Activated CD8-positive, alpha-beta T cell treated with anti-CD3 and anti-CD28 coated beads, Interleukin-2, amount 10 ng/mL, durations not matched to agents 7 days and 5 days (primary cell): Measurements from ENCODE around the gene ROBO2. TPM values are rescaled to one million over a fixed set of nuclear protein-coding genes. Genes with fewer than 3 reads are reported as not detected.

Experiments
- ATAC-seq: fragments of 150-1000 bp; cut with Tn5 transposase; one replicate; pipeline ENCODE4 v1.10.0; 2021; ENCODE audit warnings: moderate library complexity
- CTCF ChIA-PET: fragments of 350-600 bp; sonication (Branson Sonifier 250); formaldehyde crosslinking; loops from one replicate; lab custom pipeline; 2021; ENCODE audit warnings: antibody characterized with exemption; lab: Charles Lee
- POLR2A ChIA-PET: fragments of 350-600 bp; sonication (Branson Sonifier 250); formaldehyde crosslinking; loops from one replicate; lab custom pipeline; 2021; ENCODE audit warnings: antibody characterized with exemption; lab: Charles Lee
- DNase-seq: peaks from one replicate; pipeline ENCODE4 v3.0.0-alpha.2; 2020
- H3K27ac Mint-ChIP-seq: one replicate; pipeline ENCODE4 v1.8.0; 2021; ENCODE audit warnings: mild to moderate bottlenecking, mixed read lengths
- H3K27me3 Mint-ChIP-seq: one replicate; pipeline ENCODE4 v1.8.0; 2021; ENCODE audit warnings: low read depth, mixed read lengths
- H3K36me3 Mint-ChIP-seq: one replicate; pipeline ENCODE4 v1.8.0; 2021; ENCODE audit warnings: low read depth, mixed read lengths
- H3K4me1 Mint-ChIP-seq: one replicate; pipeline ENCODE4 v1.8.0; 2021; ENCODE audit warnings: low read depth, mixed read lengths
- H3K4me3 Mint-ChIP-seq: one replicate; pipeline ENCODE4 v1.8.0; 2021; ENCODE audit warnings: mild to moderate bottlenecking, mixed read lengths
- H3K9me3 Mint-ChIP-seq: one replicate; pipeline ENCODE4 v1.8.0; 2022; ENCODE audit warnings: mixed read lengths; ENCODE audit not compliant: insufficient read depth
- total RNA-seq, 2 experiments: library from RNA; stranded (reverse); gene quantifications; one replicate each; pipeline ENCODE4 v1.2.3, GENCODE V29; 2021

The ROBO2 gene
- total RNA-seq, 2 experiments from 2014 or later = not detected

DNA sequence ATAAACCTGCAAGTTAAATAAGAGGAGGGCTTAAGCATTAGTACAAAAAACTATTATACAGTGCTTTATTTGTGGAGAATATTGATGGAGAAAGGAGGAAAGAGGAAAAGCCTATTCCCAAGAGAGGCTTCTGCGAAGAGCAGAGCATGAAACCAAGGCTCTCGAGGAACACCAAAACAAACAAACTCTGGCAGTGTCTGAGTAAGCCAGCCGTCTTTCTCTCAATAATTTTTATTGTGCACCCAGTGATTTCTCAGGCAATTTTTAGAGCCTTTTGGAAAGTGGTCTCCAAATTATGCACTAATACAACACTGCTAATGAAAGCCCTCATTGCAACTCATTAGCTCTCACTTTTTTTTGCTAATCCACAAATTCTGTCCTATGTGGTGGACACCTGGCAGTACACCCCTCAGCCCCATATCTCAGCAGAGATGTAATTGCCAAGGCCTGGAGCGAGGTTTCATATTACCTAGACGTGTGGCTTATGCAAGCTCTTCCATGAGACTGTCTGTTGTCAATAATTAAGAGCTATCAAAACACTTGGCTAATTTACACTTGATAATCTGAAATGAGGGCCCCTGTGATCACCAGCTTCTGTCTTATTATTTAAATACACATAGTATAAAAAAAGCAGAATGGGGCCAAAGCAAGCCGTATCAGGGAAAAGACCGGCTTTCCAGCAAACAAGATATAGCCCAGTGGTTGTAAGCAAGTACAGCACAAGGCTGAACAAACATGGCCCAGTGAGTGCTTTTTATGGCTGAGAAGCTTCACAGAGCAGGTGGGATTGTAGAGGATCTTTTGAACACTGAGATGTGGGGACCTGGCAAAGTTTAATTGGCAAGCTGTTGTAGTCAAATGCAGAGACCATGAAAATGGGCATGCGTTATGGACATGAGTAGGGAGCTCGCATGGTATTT, 216.9 kb downstream of the ROBO2 start:
- Mint-ChIP-seq H3K27me3 (no peaks in the 10 kb centered on the region), H3K9me3 (no peaks in the 10 kb centered on the region), H3K27ac (no peak overlapping the region), H3K4me3 (no peak overlapping the region), H3K36me3 (no peaks in the 10 kb centered on the region), H3K4me1 (no peaks in the 10 kb centered on the region)
- CTCF ChIA-PET = no interaction called here
- POLR2A ChIA-PET = no interaction called here
- ATAC-seq (no peak), DNase-seq (no peak)

DNA sequence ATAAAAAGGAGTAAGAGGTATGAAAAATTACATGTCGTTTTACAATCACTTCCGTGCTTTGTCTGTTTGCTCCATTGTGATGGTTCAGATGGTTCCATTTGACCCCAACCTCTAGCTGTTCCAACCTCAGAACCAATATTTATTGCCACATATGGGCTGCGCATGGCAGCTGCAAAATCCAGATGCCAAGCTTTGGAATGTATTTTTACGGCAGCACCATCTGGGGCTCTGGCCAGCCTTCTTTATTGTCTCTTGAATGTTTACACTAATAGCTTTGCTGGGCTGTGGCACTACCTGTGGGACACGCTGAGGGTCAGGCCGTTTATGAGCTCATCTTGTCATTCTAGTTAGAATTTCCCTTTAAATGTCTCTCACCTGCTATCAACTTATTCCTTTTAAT, 219.8 kb downstream of the ROBO2 start:
- no peak overlapping the region for H3K27ac Mint-ChIP-seq
- no peaks in the 10 kb centered on the region for H3K36me3 Mint-ChIP-seq
- H3K27me3 Mint-ChIP-seq = no peaks in the 10 kb centered on the region
- ChIA-PET POLR2A (no interaction called here), CTCF (no interaction called here)
- no peaks in the 10 kb centered on the region for H3K4me1 Mint-ChIP-seq
- H3K9me3 Mint-ChIP-seq = no peaks in the 10 kb centered on the region
- DNase-seq (no peak), ATAC-seq (no peak)
- no peak overlapping the region for H3K4me3 Mint-ChIP-seq

DNA sequence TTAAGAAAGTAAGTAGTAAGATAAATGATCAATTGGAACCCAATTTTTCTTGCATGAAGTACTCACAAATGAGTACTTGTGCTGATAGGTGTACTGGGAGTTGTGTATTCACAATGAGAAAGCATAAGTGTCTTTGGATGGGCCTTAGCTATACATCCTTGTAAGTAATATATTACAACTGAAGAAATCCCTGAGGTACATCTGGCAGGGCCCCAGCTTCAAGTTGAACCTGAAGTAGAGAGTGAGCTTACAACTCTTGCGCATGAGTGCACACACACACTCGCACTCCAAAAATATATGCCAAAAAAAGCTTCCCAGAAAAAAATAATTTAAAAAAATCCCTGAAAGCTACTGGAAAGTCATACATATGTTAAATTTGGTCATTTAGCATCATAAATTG, 222.5 kb downstream of the ROBO2 start:
- H3K4me3 Mint-ChIP-seq = no peak overlapping the region
- no peak for ATAC-seq
- no peaks in the 10 kb centered on the region for H3K4me1 Mint-ChIP-seq
- H3K27ac Mint-ChIP-seq = no peak overlapping the region
- no peaks in the 10 kb centered on the region for H3K36me3 Mint-ChIP-seq
- POLR2A ChIA-PET = no interaction called here
- peaks cover 9% of the 10 kb centered on the region for H3K9me3 Mint-ChIP-seq
- DNase-seq = no peak
- CTCF ChIA-PET = no interaction called here
- H3K27me3 Mint-ChIP-seq = no peaks in the 10 kb centered on the region

DNA sequence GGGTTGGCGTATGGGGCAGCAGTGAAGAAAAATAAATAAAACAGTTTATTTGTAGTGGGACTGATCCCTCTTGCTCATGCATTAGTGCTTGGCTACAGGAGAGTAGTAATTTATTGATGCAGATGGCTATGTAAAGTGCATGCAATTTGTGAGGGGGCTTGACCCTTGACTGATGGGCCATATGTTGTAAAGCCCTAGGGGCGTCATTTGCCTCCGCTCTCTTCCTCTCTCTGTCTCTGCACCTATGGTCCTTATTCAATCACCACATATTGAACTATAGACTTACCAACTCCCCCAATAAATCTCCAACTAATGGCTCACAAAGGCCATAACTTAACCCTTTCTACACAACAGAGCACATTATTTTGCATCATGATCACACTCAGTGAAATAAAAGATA, 227.7 kb downstream of the ROBO2 start:
- CTCF ChIA-PET = no interaction called here
- H3K4me3 Mint-ChIP-seq = no peak overlapping the region
- POLR2A ChIA-PET = no interaction called here
- peaks cover 9% of the 10 kb centered on the region for H3K9me3 Mint-ChIP-seq
- DNase-seq (no peak), ATAC-seq (no peak)
- no peak overlapping the region for H3K27ac Mint-ChIP-seq
- no peaks in the 10 kb centered on the region for H3K27me3 Mint-ChIP-seq
- H3K36me3 Mint-ChIP-seq = no peaks in the 10 kb centered on the region
- no peaks in the 10 kb centered on the region for H3K4me1 Mint-ChIP-seq

DNA sequence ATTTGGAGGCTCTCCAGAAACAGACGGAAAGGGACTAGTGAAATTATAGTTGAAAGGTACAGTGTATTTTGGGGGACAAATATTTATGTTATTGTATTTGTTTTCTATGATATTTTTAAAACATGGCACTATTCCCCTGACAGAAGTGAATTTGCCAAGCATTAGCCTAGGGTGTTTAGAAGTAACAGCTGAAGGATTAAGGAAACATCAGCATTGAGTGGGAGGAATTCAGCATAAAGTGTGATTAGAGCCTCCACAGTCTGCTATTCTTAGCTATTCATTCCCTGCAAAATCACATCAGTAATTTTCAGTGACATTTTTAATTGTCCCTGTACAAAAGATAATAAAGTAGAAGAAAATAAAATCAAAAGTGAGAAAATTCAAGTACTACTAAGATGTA, 231.4 kb downstream of the ROBO2 start:
- peaks cover 9% of the 10 kb centered on the region for H3K9me3 Mint-ChIP-seq
- H3K27ac Mint-ChIP-seq = no peak overlapping the region
- H3K36me3 Mint-ChIP-seq = no peaks in the 10 kb centered on the region
- CTCF ChIA-PET = no interaction called here
- no peaks in the 10 kb centered on the region for H3K4me1 Mint-ChIP-seq
- POLR2A ChIA-PET = no interaction called here
- no peaks in the 10 kb centered on the region for H3K27me3 Mint-ChIP-seq
- H3K4me3 Mint-ChIP-seq = no peak overlapping the region
- DNase-seq = no peak
- ATAC-seq = no peak

DNA sequence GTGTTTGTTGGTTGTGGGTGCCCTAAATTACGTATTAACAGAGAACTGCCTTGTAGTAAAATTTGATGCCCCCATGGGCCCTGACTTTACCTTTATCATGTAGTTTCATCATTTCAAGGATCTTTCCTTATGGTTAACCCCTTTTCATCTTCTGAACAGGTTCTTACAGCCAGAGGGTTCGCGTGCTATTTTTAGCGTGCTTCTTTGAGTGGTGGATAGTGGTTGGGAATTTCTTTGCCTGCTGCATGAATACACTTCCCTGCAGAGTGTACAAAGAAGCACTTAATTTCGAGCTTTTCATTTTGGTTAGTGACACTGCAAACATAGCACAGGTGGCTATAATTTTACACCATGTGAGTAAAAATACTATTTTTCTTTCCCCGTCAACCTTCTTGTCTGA, 231.8 kb downstream of the ROBO2 start:
- Mint-ChIP-seq H3K27ac (no peak overlapping the region), H3K4me3 (no peak overlapping the region), H3K4me1 (no peaks in the 10 kb centered on the region), H3K36me3 (no peaks in the 10 kb centered on the region), H3K9me3 (peaks cover 5% of the 10 kb centered on the region), H3K27me3 (no peaks in the 10 kb centered on the region)
- ATAC-seq (no peak), DNase-seq (no peak)
- ChIA-PET POLR2A (no interaction called here), CTCF (no interaction called here)

DNA sequence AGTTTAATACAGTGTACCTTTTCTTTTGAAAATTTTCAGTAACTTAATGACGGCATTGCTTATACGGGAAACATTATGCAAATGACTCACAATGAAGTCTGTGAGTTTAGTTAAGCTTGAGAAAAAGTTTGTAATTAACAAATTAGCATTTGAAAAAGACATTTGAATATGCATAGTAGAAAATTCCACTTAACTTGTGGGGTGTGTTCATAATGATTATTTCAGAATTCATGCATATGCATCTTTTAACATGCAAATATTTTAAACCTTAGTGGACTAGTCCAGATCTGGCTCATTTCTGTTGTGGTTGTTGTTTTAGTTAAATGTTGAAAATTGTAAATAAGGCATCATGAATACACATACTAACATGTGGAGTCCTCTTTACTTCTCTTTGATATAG, 239.4 kb downstream of the ROBO2 start:
- POLR2A ChIA-PET = no interaction called here
- no peaks in the 10 kb centered on the region for H3K9me3 Mint-ChIP-seq
- no peak for ATAC-seq
- no peaks in the 10 kb centered on the region for H3K36me3 Mint-ChIP-seq
- DNase-seq = no peak
- CTCF ChIA-PET = no interaction called here
- no peaks in the 10 kb centered on the region for H3K4me1 Mint-ChIP-seq
- no peaks in the 10 kb centered on the region for H3K27me3 Mint-ChIP-seq
- no peak overlapping the region for H3K4me3 Mint-ChIP-seq
- H3K27ac Mint-ChIP-seq = no peak overlapping the region

DNA sequence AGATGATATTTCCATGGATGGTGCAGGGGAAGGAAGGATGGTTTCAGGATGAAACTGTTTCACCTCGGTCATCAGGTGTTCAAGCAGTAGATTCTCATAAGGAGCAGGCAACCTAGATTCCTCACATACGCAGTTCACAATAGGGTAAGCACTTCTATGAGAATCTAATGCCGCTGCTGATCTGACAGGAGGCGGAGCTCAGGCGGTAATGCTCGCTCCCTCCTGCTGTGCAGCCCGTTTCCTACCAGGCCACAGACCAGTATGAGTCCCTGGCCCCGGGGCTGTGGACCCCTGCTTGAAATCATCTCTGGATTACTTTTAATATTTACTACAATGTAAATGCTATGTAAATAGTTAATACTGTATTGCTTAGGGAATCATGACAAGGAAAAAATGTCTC, 241.8 kb downstream of the ROBO2 start:
- ATAC-seq (no peak), DNase-seq (no peak)
- H3K27ac Mint-ChIP-seq = no peak overlapping the region
- H3K27me3 Mint-ChIP-seq = no peaks in the 10 kb centered on the region
- ChIA-PET POLR2A (no interaction called here), CTCF (no interaction called here)
- no peaks in the 10 kb centered on the region for H3K4me1 Mint-ChIP-seq
- no peaks in the 10 kb centered on the region for H3K36me3 Mint-ChIP-seq
- H3K4me3 Mint-ChIP-seq = no peak overlapping the region
- H3K9me3 Mint-ChIP-seq = no peaks in the 10 kb centered on the region

DNA sequence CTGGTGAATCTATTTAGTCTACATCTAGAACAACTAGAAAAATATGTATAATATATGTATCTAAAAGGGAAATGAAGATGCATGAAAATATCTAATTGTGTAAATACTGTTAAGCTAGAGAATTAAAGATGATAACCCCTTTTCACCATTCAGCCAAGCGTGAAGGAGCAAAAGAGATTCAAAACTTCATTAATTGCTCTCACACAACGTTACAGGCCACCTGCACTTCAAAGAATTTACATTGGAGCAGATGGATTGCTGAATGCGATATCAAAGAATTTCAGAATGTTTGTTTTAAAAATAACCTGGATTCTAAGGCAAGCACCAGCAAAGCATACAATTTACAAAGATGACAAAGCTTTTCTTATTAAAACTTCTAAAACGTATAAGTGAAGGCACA, 243.2 kb downstream of the ROBO2 start:
- POLR2A ChIA-PET = no interaction called here
- no peak overlapping the region for H3K27ac Mint-ChIP-seq
- no peak overlapping the region for H3K4me3 Mint-ChIP-seq
- no peaks in the 10 kb centered on the region for H3K27me3 Mint-ChIP-seq
- peaks cover 4% of the 10 kb centered on the region for H3K9me3 Mint-ChIP-seq
- no peaks in the 10 kb centered on the region for H3K36me3 Mint-ChIP-seq
- no peaks in the 10 kb centered on the region for H3K4me1 Mint-ChIP-seq
- no peak for ATAC-seq
- no peak for DNase-seq
- CTCF ChIA-PET = no interaction called here

DNA sequence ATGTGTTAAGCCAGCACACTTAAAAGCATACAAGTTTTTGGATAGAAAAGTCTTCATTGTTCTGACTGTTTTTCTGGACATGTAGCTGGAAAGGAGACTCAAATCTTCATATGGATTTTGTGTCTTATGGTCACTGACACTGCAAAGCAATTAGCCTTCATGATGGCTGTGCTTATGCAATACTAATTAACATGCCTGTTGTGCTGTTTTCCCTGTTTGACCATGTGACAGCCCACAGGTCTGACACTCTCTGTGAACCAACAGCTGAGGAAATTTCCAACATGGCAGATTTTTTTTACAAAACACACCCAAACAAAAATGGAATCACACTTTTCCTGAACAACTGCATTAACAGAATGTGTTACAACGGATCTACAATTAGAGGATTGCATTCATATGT, 248.4 kb downstream of the ROBO2 start:
- Mint-ChIP-seq H3K4me3 (no peak overlapping the region), H3K9me3 (peaks cover 12% of the 10 kb centered on the region), H3K36me3 (no peaks in the 10 kb centered on the region), H3K4me1 (no peaks in the 10 kb centered on the region), H3K27ac (no peak overlapping the region), H3K27me3 (no peaks in the 10 kb centered on the region)
- DNase-seq (no peak), ATAC-seq (no peak)
- ChIA-PET CTCF (no interaction called here), POLR2A (no interaction called here)

DNA sequence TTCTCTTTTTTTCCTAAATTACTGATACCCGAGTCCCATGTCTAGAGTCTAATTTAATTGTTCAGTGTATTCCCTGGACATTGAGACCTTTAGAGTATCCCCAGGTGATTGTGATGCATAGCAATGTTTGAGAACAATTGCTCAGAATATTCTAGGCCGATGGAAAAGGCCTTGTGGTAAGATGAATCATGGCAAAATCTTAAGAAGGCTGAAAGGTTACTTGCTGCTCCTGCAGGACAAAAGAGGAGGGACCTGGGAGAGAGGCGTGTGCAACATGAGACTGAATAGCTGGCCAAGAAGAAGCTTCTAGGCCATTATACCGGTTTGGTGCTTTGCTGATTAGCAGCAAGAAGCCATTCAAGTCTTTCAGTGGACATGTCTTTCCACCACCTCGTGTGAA, 256.6 kb downstream of the ROBO2 start:
- POLR2A ChIA-PET = no interaction called here
- Mint-ChIP-seq H3K4me3 (no peak overlapping the region), H3K36me3 (no peaks in the 10 kb centered on the region), H3K27ac (no peak overlapping the region), H3K4me1 (no peaks in the 10 kb centered on the region), H3K9me3 (peaks cover 5% of the 10 kb centered on the region), H3K27me3 (no peaks in the 10 kb centered on the region)
- no peak for DNase-seq
- CTCF ChIA-PET = no interaction called here
- no peak for ATAC-seq

DNA sequence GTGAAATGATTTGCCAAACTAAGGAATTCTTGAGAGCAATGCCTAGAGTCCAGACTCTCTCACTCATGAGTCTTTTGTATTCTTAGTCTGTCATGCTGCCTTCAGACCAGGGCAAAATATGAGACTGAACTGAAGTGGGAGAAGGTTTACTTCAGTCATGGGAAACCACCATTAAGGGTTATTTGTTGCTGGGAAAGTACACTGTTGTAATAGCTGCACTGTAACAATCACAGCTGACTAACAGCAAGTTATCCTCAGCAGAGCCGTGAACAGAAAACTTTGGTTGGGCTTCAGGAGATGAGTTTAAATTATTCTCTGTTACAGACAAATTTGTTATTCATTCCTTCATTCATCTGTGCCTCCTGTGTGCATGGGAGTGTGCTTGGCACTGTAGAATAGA, 258.5 kb downstream of the ROBO2 start:
- ATAC-seq = no peak
- CTCF ChIA-PET = no interaction called here
- POLR2A ChIA-PET = no interaction called here

More for the DNA sequence above, 258.5 kb downstream of the ROBO2 start:
- Mint-ChIP-seq H3K4me3 (no peak overlapping the region), H3K4me1 (no peaks in the 10 kb centered on the region), H3K9me3 (peaks cover 5% of the 10 kb centered on the region), H3K36me3 (no peaks in the 10 kb centered on the region), H3K27me3 (no peaks in the 10 kb centered on the region), H3K27ac (no peak overlapping the region)
- DNase-seq = no peak
